H4 (cell line): ENCODE measurements around the gene FIGNL1. TPM values are rescaled to one million over a fixed set of nuclear protein-coding genes. Genes with fewer than 3 reads are reported as not detected.
"Not testable (repeated sequence)": the region's sequence is repeated elsewhere in the genome, so short reads cannot be mapped to it uniquely, and the experiment has no call there.

ENCODE experiments used
- DNase-seq: peaks from one replicate; pipeline ENCODE4 v3.0.0-alpha.2; 2015; ENCODE audit warnings: low spot score
- total RNA-seq: library from RNA; depleted of rRNA; stranded (reverse); fragments of >200 nt; shearing (Covaris generic); gene quantifications from 2 replicates; pipeline ENCODE4 v1.2.3, GENCODE V29; 2014

Gene FIGNL1
- total RNA-seq, 1 experiment from 2014 or later, result 46.2 TPM

DNA sequence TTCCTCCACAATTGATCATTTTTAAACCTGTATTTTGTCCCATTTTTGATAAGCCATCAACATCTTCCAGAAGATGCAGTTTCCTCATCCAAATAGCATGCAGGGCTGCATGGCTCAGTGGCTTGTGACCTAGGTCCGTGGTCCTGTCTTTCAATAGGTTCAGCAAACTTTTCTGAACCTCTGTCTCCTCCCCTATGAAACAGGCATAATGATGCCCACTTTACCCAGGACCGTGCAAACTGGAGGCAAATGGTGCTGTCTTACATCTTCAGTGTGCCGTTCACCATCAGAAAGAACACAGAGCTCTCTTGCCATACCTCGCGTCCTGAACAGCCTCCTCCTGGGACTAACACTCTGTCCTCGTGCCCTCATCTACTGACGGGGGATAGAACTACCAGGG lies 22.3 kb upstream of the FIGNL1 start:
- no peak for DNase-seq

- DNase-seq, result no peak
Measured at GRCh38 chr7:50471970-50472369, 21.8 kb upstream of the FIGNL1 start.

DNA sequence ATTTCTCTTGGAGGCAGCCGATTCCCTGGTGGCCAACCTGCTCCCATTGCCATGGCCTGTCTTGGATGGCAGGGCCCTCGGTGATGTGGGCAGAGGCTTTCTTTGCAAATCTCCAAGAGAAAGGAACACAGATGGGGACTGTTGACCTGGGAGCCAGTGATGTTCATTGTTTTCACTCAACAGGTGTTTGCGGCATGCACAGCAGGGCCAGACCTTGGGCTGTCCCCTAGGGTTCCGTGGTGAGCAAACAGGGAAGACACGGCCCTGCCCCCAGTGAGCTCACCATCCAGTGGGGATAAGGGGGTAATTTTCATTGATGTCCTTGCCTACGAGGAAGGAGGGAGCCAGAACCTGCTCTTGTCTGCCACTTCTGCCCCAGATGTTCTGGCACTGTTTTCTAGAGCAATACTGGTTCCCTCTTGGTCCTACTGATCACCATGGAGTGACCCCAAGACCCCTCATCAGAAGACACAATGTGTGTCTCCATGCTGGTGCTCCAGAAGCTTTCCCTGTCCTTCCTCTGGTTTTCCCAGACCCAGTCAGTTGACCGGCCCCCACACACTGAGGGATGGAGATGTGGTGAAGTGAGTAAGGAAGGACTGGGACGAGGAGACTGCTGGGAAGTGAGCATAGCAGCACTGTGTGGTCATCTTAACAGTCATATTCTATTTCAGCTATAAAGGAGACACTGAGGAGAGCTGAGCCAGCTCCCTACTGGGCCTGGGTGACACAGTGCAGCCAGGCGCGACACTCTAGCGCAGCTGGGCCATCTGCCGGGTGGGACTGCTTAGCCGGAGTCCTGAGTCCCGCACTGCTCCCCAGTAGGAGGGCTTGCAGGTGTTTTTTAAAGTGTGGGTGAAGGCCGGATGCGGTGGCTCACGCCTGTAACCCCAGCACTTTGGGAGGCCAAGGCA lies 20.4 kb upstream of the FIGNL1 start:
- no peak for DNase-seq

DNA sequence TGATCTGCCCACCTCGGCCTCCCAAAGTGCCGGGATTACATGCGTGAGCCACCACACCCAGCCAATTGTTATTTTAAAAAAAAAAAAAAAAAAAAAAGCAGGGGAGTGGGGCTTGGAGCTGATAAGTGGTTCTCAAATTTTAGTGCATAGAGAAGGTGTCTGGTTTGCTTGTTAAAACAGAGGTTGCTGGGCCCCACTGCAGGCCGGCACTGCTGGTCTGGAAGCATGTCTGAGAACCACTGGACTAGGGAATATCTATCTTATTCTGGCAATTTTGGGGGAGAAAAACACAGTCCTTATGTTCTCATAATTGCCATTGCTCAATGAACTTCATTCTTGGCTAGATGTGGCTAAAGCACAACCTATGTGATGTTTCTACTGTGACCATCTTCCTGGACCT lies 19.0 kb upstream of the FIGNL1 start:
- no peak for DNase-seq

GRCh38 chr7:50467817-50468610 lies 17.9 kb upstream of the FIGNL1 start:
- DNase-seq, result peak; percentile 87

DNA sequence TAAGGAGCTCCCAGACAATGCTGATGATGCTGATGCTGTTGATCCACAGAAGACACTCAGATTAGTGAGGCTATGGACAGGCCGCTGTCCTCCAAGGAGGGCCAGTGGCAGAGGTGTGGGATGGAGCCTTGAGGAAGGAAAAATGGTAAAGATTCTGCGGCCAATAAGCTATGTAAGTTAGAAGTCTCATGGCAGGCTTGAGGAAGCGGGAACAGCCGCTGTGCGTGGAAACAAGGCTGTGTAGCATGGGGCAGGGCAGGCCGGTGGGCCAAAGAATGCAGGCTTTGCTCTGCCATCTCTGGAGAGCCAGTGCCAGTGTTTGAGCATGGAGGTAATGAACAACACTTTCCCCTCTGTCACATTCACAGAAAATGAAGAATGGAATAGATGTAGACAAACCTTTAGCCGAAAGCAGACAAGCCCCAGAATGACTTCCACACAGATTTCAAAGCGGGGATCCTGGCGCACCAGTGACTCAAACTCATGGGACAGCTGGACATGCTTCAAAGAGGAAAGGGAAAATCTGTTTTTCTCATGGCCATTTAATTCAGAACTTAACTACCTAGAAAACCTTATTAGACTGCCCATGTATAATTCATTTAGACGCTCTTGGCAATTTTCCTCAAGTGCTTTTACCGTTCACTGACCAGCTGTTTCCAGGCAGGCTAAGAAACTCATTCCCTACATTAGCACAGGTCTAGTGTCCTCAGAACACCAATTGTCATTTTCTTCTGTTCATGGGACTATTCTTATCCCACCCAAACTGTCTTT lies 16.9 kb upstream of the FIGNL1 start:
- DNase-seq, result no peak

- no peak for DNase-seq
Measured at GRCh38 chr7:50463035-50463434, 12.9 kb upstream of the FIGNL1 start.

DNA sequence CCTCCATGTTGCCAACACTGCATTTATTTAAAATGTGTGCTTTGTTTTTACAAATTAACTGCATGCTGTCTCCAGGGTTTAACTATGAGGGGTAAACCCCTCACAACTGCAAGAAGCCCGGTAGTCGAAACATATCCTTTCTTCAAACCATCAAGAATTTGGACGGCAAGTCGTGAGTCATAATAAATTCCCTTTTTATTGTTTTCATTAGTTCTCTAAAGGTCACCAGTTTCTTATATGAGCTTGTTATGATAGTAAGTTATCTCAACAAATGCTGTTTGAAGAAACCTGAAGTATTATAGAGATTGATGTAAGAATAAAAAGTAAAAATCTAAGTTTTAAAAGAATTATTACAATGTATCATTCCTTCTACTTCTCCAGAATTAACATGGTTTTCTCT lies 12.2 kb upstream of the FIGNL1 start:
- no peak for DNase-seq

GRCh38 chr7:50461695-50462094 lies 11.5 kb upstream of the FIGNL1 start:
- DNase-seq, result no peak

- not testable (repeated sequence) for DNase-seq
Measured at GRCh38 chr7:50459183-50459582, 9.0 kb upstream of the FIGNL1 start.

GRCh38 chr7:50458651-50459050 lies 8.5 kb upstream of the FIGNL1 start:
- not testable (repeated sequence) for DNase-seq

DNA sequence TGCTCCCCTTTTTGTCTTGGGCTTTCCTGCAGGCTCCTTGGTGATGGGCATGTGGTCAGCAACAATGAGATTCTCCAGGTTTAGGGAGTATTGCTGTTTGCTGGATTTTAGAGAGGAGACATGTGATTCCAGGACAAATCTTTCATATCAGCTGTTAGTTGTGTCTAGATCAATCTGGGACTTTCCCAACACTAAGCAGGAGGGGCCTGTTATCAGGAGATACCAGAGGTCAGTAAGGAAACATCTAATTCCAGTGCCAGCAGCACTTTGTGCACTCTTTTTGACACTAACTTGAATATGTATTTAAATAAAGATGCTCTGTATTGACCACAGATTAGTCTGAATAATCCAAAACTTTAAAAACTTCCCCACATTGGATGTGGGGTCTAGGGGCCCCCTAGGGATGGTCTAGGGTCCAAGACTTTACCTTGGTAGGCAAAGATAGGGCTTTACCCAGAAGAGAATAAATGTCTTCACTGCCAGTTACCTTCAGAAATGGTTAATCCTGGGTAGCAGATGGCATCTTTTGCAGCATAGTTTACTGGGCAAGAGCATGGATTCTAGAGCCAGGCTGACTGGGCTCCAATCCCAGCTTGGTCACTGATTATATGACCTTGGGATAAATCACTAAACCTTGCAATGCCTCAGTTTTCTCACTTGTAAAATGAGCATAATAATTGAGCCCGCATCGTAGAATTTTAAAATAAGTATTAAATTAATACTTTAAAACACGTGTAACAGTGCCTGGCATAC lies 6.4 kb upstream of the FIGNL1 start:
- no peak for DNase-seq

GRCh38 chr7:50455658-50456057 lies 5.5 kb upstream of the FIGNL1 start:
- no peak for DNase-seq

GRCh38 chr7:50454968-50455367 lies 4.8 kb upstream of the FIGNL1 start:
- no peak for DNase-seq

DNA sequence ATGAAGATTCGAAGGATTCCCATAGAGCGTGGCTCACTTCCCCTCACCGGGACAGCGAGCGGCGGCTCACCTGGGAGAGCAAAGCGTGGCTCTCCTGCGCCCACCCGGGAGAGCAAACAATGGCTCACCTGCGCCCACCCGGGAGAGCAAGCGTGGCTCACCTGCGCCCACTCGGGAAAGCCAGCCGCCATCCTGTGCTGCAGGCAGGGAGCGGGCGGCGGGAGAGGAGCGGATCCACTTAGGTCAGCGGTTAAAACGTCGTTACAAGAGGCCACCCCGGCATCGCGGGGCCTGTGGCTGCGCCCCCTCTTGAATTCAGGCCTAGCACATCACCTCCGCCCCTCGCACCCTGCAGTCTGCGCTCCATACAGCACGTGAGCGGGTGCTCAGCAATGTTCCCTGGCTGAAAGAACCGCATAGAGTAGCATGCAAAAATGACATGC lies 461 bp upstream of the FIGNL1 start:
- no peak for DNase-seq

GRCh38 chr7:50449501-50449880 lies 659 bp downstream of the FIGNL1 start:
- DNase-seq, result no peak

DNA sequence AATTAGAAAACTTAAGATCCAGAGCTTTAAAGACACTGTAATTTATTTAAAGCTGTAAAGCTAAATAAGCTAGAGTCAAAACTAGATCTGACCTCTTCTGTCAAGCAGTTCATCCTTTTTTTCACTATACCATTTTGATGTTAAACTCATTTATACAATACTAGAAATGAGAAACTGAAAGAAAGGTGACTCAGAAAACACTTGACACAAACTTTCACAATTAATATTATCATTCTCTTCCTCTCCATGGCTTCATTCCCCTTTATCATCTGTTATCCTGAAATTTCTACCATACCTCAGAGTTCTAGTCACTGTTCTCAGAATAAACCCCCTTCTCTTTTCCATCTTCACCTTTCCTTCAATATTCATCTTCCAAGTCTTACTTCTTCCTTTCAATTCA lies 1.3 kb downstream of the FIGNL1 start:
- DNase-seq, result no peak

DNA sequence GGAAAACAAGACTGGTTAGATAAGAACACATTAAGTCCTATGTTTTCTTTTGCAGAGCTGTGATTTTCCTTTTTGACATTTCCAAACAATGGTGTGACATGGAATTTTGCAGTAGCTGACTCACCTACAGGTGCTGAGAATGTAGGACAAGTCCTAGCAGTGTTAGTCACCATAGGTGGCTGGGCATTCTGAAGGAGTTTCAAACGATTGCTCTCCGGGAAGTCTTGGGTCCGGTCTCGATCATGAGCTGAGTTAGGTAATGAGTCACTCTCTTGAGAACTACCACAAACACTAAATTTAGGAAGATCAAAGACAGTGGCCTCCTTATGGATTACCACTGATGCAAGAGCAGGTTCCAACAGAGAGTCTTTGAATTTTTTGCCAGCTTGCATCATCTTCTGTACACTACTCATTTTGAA lies 3.6 kb downstream of the FIGNL1 start:
- peak; percentile 87 for DNase-seq

DNA sequence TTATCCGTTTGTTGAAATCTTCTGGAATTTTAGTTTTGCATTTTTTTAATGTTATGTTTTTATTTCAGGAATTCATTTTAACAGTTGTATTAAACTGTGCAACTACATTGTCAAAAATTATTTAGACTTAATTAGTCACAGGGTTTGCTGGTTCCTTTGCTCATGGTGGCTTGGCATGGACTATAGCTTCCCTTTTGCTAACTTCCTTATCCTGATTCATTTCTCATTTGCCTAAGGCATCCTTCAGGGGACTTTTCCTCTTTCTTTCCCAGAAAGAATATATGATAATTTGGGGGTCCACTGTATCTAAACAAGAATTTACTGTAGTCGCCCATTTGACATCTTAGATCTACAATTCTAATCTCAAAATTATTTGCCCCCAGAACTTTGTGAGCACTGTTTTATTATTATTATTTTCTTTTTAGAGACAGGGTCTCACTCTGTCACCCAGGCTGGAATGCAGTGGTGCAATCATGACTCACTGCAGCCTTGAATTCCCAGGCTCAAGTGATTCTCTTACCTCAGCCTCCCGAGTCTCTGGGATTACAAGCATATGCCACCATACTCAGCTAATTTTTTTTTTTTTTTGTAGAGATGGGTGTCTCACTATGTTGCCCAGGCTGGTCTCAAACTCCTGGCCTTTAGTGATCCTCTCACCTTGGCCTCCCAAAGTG lies 13.9 kb downstream of the FIGNL1 start:
- DNase-seq, result peak; percentile 84

GRCh38 chr7:50431722-50432305 lies 18.3 kb downstream of the FIGNL1 start:
- no peak for DNase-seq
